Stomach (tissue), 9 donors: ENCODE data around the gene TIMP1. TPM values are rescaled to one million over a fixed set of nuclear protein-coding genes. Genes with fewer than 3 reads are reported as not detected.

Source experiments
- DNase-seq, 2 donors: peaks; one replicate each; pipeline versions ENCODE4 v3.0.0 to v3.0.0-alpha.2; 2013 to 2019
- H3K27ac ChIP-seq, 5 donors: fragments of 200-600 bp in 4 of 5; sonication (generic) in 4 of 5; one replicate each; pipeline ENCODE4 v1.5.1; 2013 to 2019; ENCODE audit warnings: mild to moderate bottlenecking in 1 of 5, moderate library complexity in 1 of 5
- H3K27me3 ChIP-seq, 3 donors: fragments of 200-600 bp; sonication (generic); one replicate each; pipeline ENCODE4 v1.5.1; 2017 to 2019; ENCODE audit warnings: mixed run types in 1 of 3
- H3K36me3 ChIP-seq, 4 donors: fragments of 200-600 bp; sonication (generic); 1 replicate in 3 of 4; 2 replicates in 1 of 4; pipeline ENCODE4 v1.5.1; 2016 to 2019
- H3K4me1 ChIP-seq, 4 donors: fragments of 200-600 bp; sonication (generic); one replicate each; pipeline ENCODE4 v1.5.1; 2016 to 2019
- H3K4me3 ChIP-seq, 4 donors: fragments of 200-600 bp; sonication (generic) in 3 of 4; one replicate each; pipeline ENCODE4 v1.5.1; 2016 to 2019; ENCODE audit warnings: mild to moderate bottlenecking in 1 of 4
- H3K9me3 ChIP-seq, 4 donors: fragments of 200-600 bp; sonication (generic); one replicate each; pipeline ENCODE4 v1.5.1; 2016 to 2019
- EP300 ChIP-seq: sonication (generic); formaldehyde crosslinking; IDR thresholded peaks from one replicate; pipeline ENCODE4 v1.6.1; 2017; ENCODE audit warnings: antibody characterized with exemption
- POLR2A ChIP-seq, 4 donors: fragments of 450-650 bp; IDR thresholded peaks; one replicate each; pipeline ENCODE4 v1.6.1; 2016; ENCODE audit warnings: antibody characterized with exemption in 4 of 4, control low read depth in 2 of 4, mild to moderate bottlenecking in 1 of 4, moderate library complexity in 1 of 4
- POLR2AphosphoS5 ChIP-seq, 3 donors: sonication (generic); formaldehyde crosslinking; IDR thresholded peaks; one replicate each; pipeline ENCODE4 v1.6.1; 2016; ENCODE audit warnings: antibody characterized with exemption in 3 of 3
- WGBS, 5 donors: extraction: QIAGEN DNeasy Blood & Tissue Kit in 3 of 5; methylation state at CpG; one replicate each; pipeline versions ENCODE4 v1.1.5 to v1.1.7; 2013 to 2018; 5-methylcytosine and 5-hydroxymethylcytosine counted together
- intact Hi-C: fragments of 100-400 bp; cut with DNase I; formaldehyde crosslinking; loops from one replicate; pipeline ENCODE4 v1.15.1; 2023; ENCODE audit warnings: low total_unique reads
- polyA plus RNA-seq, 3 donors: library from polyadenylated mRNA; stranded (reverse); fragments of 200-250 nt; gene quantifications; one replicate each; pipeline ENCODE4 v1.2.3, GENCODE V29; 2013
- total RNA-seq, 5 donors: library from RNA; depleted of rRNA; stranded (reverse); fragments of >200 nt; gene quantifications; one replicate each; pipeline versions ENCODE4 v1.1.0 to v1.2.3, GENCODE V29; 2014 to 2016
- TF ChIP-seq, protein P1 (sequence below), 7 experiments: fragments of 450-650 bp in 4 of 7; fragments of 200-600 bp in 3 of 7; sonication (generic) in 3 of 7; IDR thresholded peaks; one replicate each; pipeline ENCODE4 v1.5.1; 2016 to 2019; ENCODE audit warnings: antibody characterized with exemption in 7 of 7, control low read depth in 2 of 7, mild to moderate bottlenecking in 1 of 7
- donor health status: healthy with polysubstance abuse.
- donor health status: Bipolar disorder and iron deficiency.
- donor health status: healthy.

TIMP1 gene
- total and polyA plus RNA-seq, 8 donors = 40.0 to 237 (median 93.9) TPM

- no peak overlapping the region for H3K27ac ChIP-seq
- no peaks in the 10 kb centered on the region for H3K27me3 ChIP-seq
- intact Hi-C loops = no loop called here
- H3K36me3 ChIP-seq = peaks cover 0 to 14% (median 8%) of the 10 kb centered on the region in 4 donors
- TF ChIP-seq POLR2A (IDR thresholded peaks at IDR 0.05) (no peak), POLR2AphosphoS5 (IDR thresholded peaks at IDR 0.05) (no peak), EP300 (no peak)
- TF ChIP-seq, protein P1, sequence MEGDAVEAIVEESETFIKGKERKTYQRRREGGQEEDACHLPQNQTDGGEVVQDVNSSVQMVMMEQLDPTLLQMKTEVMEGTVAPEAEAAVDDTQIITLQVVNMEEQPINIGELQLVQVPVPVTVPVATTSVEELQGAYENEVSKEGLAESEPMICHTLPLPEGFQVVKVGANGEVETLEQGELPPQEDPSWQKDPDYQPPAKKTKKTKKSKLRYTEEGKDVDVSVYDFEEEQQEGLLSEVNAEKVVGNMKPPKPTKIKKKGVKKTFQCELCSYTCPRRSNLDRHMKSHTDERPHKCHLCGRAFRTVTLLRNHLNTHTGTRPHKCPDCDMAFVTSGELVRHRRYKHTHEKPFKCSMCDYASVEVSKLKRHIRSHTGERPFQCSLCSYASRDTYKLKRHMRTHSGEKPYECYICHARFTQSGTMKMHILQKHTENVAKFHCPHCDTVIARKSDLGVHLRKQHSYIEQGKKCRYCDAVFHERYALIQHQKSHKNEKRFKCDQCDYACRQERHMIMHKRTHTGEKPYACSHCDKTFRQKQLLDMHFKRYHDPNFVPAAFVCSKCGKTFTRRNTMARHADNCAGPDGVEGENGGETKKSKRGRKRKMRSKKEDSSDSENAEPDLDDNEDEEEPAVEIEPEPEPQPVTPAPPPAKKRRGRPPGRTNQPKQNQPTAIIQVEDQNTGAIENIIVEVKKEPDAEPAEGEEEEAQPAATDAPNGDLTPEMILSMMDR (IDR thresholded peaks at IDR 0.05) = no peak
- no peak for DNase-seq
- 77 to 85% (median 79%) methylated on average over 10 to 16 of the region's 16 CpGs for WGBS, 5 donors
- H3K4me3 ChIP-seq = no peak overlapping the region
- H3K4me1 ChIP-seq = peaks cover 0 to 9% (median 0%) of the 10 kb centered on the region in 4 donors
- H3K9me3 ChIP-seq = no peaks in the 10 kb centered on the region
Measured at GRCh38 chrX:47587906-47588735, 5.9 kb downstream of the TIMP1 start.

- Histone ChIP-seq H3K4me3 (no peak overlapping the region), H3K36me3 (peaks cover 0 to 4% (median 0%) of the 10 kb centered on the region in 4 donors), H3K9me3 (peaks cover 0 to 3% (median 1%) of the 10 kb centered on the region in 4 donors), H3K4me1 (no peaks in the 10 kb centered on the region), H3K27ac (no peak overlapping the region), H3K27me3 (no peaks in the 10 kb centered on the region)
- TF ChIP-seq, protein P1 (IDR thresholded peaks at IDR 0.05) = no peak
- TF ChIP-seq POLR2A (IDR thresholded peaks at IDR 0.05) = no peak
- intact Hi-C loops = no loop called here
- 78 to 86% (median 82%) methylated on average over 4 to 5 of the region's 5 CpGs for WGBS, 5 donors
- no peak for DNase-seq
Measured at GRCh38 chrX:47590984-47591383, 8.7 kb downstream of the TIMP1 start.

DNA sequence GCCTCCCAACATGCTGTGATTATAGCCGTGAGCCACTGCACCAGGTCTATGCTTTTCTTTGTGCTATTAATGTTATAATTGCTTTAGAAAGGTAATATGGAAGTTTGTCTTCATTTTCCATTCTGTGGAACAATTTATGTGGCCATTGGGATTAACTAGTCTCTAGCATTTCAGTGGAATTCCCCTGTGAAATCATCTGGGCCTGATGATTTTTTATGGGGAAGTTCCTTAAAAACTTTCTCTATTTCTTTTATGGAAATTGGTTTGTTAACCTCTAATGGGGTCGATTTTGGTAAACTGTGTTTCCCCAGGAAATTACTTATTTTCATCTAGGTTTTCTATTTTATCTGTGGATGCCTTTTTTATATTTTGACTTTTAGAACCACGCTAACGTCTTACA is 11.3 kb downstream of the TIMP1 start:
- peaks cover 0 to 28% (median 12%) of the 10 kb centered on the region in 4 donors for H3K9me3 ChIP-seq
- intact Hi-C loops = no loop called here
- no peak overlapping the region for H3K4me3 ChIP-seq
- DNase-seq = no peak
- no peaks in the 10 kb centered on the region for H3K4me1 ChIP-seq
- H3K27ac ChIP-seq = no peak overlapping the region
- TF ChIP-seq EP300 (no peak), POLR2AphosphoS5 (IDR thresholded peaks at IDR 0.05) (no peak), POLR2A (IDR thresholded peaks at IDR 0.05) (no peak)
- TF ChIP-seq, protein P1 (IDR thresholded peaks at IDR 0.05) = no peak
- H3K27me3 ChIP-seq = no peaks in the 10 kb centered on the region
- no peaks in the 10 kb centered on the region for H3K36me3 ChIP-seq
- WGBS, 5 donors = 61 to 84% (median 75%) methylated on average over 4 of the region's 4 CpGs

- DNase-seq = no peak
- intact Hi-C loops = no loop called here
- Histone ChIP-seq H3K4me3 (no peak overlapping the region), H3K9me3 (peaks cover 0 to 44% (median 24%) of the 10 kb centered on the region in 4 donors), H3K27ac (no peak overlapping the region), H3K36me3 (no peaks in the 10 kb centered on the region), H3K27me3 (no peaks in the 10 kb centered on the region), H3K4me1 (no peaks in the 10 kb centered on the region)
- WGBS, 5 donors = 21 to 42% (median 29%) methylated on average over 1 of the region's 1 CpG
- TF ChIP-seq, protein P1 (IDR thresholded peaks at IDR 0.05) = no peak
- TF ChIP-seq POLR2A (IDR thresholded peaks at IDR 0.05) = no peak
- TF ChIP-seq EP300 = no peak
- no peak for TF ChIP-seq POLR2AphosphoS5 (IDR thresholded peaks at IDR 0.05)
Measured at GRCh38 chrX:47595716-47596251, 13.5 kb downstream of the TIMP1 start.
